NCI-H82 treated with DMSO at 0.1 percent for 48 hours (cell line): ENCODE data around the gene DENND2A.
"Not testable (repeated sequence)": the region's sequence is repeated elsewhere in the genome, so short reads cannot be mapped to it uniquely, and the experiment has no call there.

ENCODE experiments used
- DNase-seq: peaks from one replicate; lab custom pipeline; 2025; ENCODE audit not compliant: unreplicated experiment; lab: John Stamatoyannopoulos, UW

DENND2A gene

GRCh38 chr7:140619915-140620510 lies 20.6 kb downstream of the DENND2A start:
- not testable (repeated sequence) for DNase-seq

GRCh38 chr7:140619176-140619575 lies 21.4 kb downstream of the DENND2A start:
- DNase-seq: no peak

GRCh38 chr7:140618306-140618705 lies 22.3 kb downstream of the DENND2A start:
- DNase-seq: no peak

GRCh38 chr7:140617081-140617480 lies 23.5 kb downstream of the DENND2A start:
- DNase-seq: no peak

GRCh38 chr7:140616328-140616727 lies 24.3 kb downstream of the DENND2A start:
- DNase-seq: no peak

GRCh38 chr7:140611641-140612040 lies 29.0 kb downstream of the DENND2A start:
- no peak for DNase-seq

GRCh38 chr7:140610204-140611165 lies 30.1 kb downstream of the DENND2A start:
- peak; percentile 87 for DNase-seq

- DNase-seq: no peak
Observed at GRCh38 chr7:140609646-140610045, 31.0 kb downstream of the DENND2A start.

- DNase-seq: no peak
Observed at GRCh38 chr7:140607441-140607989, 33.1 kb downstream of the DENND2A start.

GRCh38 chr7:140605337-140605736 lies 35.3 kb downstream of the DENND2A start:
- DNase-seq: no peak

GRCh38 chr7:140604760-140605159 lies 35.9 kb downstream of the DENND2A start:
- DNase-seq: no peak

- no peak for DNase-seq
Observed at GRCh38 chr7:140604076-140604475, 36.5 kb downstream of the DENND2A start.

GRCh38 chr7:140601566-140602174 lies 38.9 kb downstream of the DENND2A start:
- DNase-seq: no peak

GRCh38 chr7:140600341-140600740 lies 40.3 kb downstream of the DENND2A start:
- DNase-seq: no peak

- no peak for DNase-seq
Observed at GRCh38 chr7:140597428-140597949, 43.1 kb downstream of the DENND2A start.

GRCh38 chr7:140596519-140597427 lies 43.8 kb downstream of the DENND2A start:
- no peak for DNase-seq

GRCh38 chr7:140595468-140596092 lies 45.0 kb downstream of the DENND2A start:
- no peak for DNase-seq

GRCh38 chr7:140594131-140594691 lies 46.4 kb downstream of the DENND2A start:
- DNase-seq: no peak

GRCh38 chr7:140593672-140593982 lies 47.0 kb downstream of the DENND2A start:
- no peak for DNase-seq
